Activated CD8-positive, alpha-beta memory T cell treated with anti-CD3 and anti-CD28 coated beads for 36 hours (primary cell): ENCODE results near the gene TAOK1. TPM values are rescaled to one million over a fixed set of nuclear protein-coding genes. Genes with fewer than 3 reads are reported as not detected.

ENCODE experiments used
- CTCF ChIA-PET: fragments of 350-600 bp; sonication (Branson Sonifier 250); formaldehyde crosslinking; loops from one replicate; lab custom pipeline; 2021; ENCODE audit warnings: antibody characterized with exemption; lab: Charles Lee
- POLR2A ChIA-PET: fragments of 350-600 bp; sonication (Branson Sonifier 250); formaldehyde crosslinking; loops from one replicate; lab custom pipeline; 2021; ENCODE audit warnings: antibody characterized with exemption; lab: Charles Lee
- total RNA-seq, 2 experiments: library from RNA; stranded (reverse); gene quantifications; one replicate each; pipeline ENCODE4 v1.2.3, GENCODE V29; 2021

TAOK1 gene
- total RNA-seq, 2 experiments from 2014 or later: 34.8 to 37.0 TPM

GRCh38 chr17:29592850-29593551 is 202.8 kb downstream of the TAOK1 start, which contains the start of gene ANKRD13B:
ANKRD13B (plus strand) TSS chr17:29593132; CDS start chr17:29593622, 490 bp downstream.
- ChIA-PET POLR2A (interaction anchor here (0.5 to 3.9 kb wide), 7 partner anchors 13 to 299 kb away, joined by 3 to 17 read pairs (median 4); partner anchors contain the start of gene NUFIP2), CTCF (interaction anchor here (0.6 to 4.7 kb wide), 12 partner anchors 12 to 339 kb away, joined by 3 to 97 read pairs (median 5); no protein-coding TSS in a partner anchor)

GRCh38 chr17:29593591-29594518 is 203.7 kb downstream of the TAOK1 start:
- CTCF ChIA-PET: interaction anchor here (0.6 to 4.7 kb wide), 8 partner anchors 17 to 414 kb away, joined by 3 to 97 read pairs (median 6); partner anchors contain the start of gene MYO18A
- POLR2A ChIA-PET: interaction anchor here (0.6 to 3.9 kb wide), 7 partner anchors 20 to 300 kb away, joined by 3 to 17 read pairs (median 4); partner anchors contain the start of gene NUFIP2

GRCh38 chr17:29594519-29595090 is 204.4 kb downstream of the TAOK1 start:
- POLR2A ChIA-PET: interaction anchor here (0.6 to 3.9 kb wide), 4 partner anchors 22 to 300 kb away, joined by 3 to 17 read pairs (median 4); partner anchors contain the start of gene NUFIP2
- CTCF ChIA-PET: interaction anchor here (1.0 to 4.7 kb wide), 3 partner anchors 21 to 415 kb away, joined by 3 to 97 read pairs (median 5); partner anchors contain the start of gene MYO18A

- POLR2A ChIA-PET: interaction anchor here (1.4 kb wide), 1 partner anchor 301 kb away, joined by 3 read pairs; the partner anchor contains the start of gene NUFIP2
- CTCF ChIA-PET: interaction anchor here (2.9 to 4.7 kb wide), 2 partner anchors 18 to 20 kb away, joined by 12 to 97 read pairs; no protein-coding TSS in a partner anchor
These were observed 205.2 kb downstream of the TAOK1 start for GRCh38 chr17:29595107-29595942.

- ChIA-PET POLR2A (no interaction called here), CTCF (interaction anchor here (0.5 to 2.9 kb wide), 2 partner anchors 11 to 17 kb away, joined by 4 to 12 read pairs; no protein-coding TSS in a partner anchor)
These were observed 206.0 kb downstream of the TAOK1 start for GRCh38 chr17:29595943-29596774.

- CTCF ChIA-PET: interaction anchor here (0.5 to 2.9 kb wide), 3 partner anchors 10 to 28 kb away, joined by 3 to 12 read pairs (median 4); partner anchors contain the start of gene TP53I13
These were observed 206.6 kb downstream of the TAOK1 start for GRCh38 chr17:29596811-29597210.

GRCh38 chr17:29597361-29598172 is 207.4 kb downstream of the TAOK1 start:
- ChIA-PET CTCF (interaction anchor here (1.1 to 2.9 kb wide), 3 partner anchors 16 to 29 kb away, joined by 3 to 12 read pairs (median 4); partner anchors contain the start of gene TP53I13), POLR2A (no interaction called here)

More at GRCh38 chr17:29596811-29597210, 206.6 kb downstream of the TAOK1 start:
- POLR2A ChIA-PET: no interaction called here

Other genes starting within 250 kb of the TAOK1 start
- gene MYO18A, start 210.0 kb upstream of the TAOK1 start, total RNA-seq: 10 to 100 TPM; 27.5 to 29.6 TPM
- not detected for gene CRYBA1, start 143.5 kb upstream of the TAOK1 start, total RNA-seq
- 10 to 100 TPM; 64.9 to 66.9 TPM for gene NUFIP2, start 96.2 kb upstream of the TAOK1 start, total RNA-seq
- gene ABHD15, start 176.7 kb downstream of the TAOK1 start, total RNA-seq: 10 to 100 TPM; 17.9 to 18.0 TPM
- gene TP53I13, start 178.3 kb downstream of the TAOK1 start, total RNA-seq: 10 to 100 TPM; 71.7 to 73.2 TPM
- gene GIT1, start 199.3 kb downstream of the TAOK1 start, total RNA-seq: 10 to 100 TPM; 76.1 to 85.2 TPM
- gene ANKRD13B, start 202.8 kb downstream of the TAOK1 start, total RNA-seq: 10 to 100 TPM; 27.4 to 29.5 TPM
- gene CORO6, start 232.5 kb downstream of the TAOK1 start, total RNA-seq: 1 to 10 TPM; 5.5 to 6.2 TPM